Stimulated activated CD4-positive, alpha-beta T cell treated with anti-CD3 and anti-CD28 coated beads, Interleukin-12 subunit alpha, Interleukin-12 subunit beta, amount 100 ng/mL, for 24 hours (primary cell): ENCODE data around the gene B4GALT2.

Experiments used
- DNase-seq, 2 experiments: peaks; one replicate each; pipeline ENCODE4 v3.0.0-alpha.2; 2020; ENCODE audit warnings: low read depth in 2 of 2

B4GALT2 gene

GRCh38 chr1:44002606-44003157 is 23.7 kb downstream of the B4GALT2 start:
- no peak for DNase-seq

GRCh38 chr1:44008259-44008658 is 29.2 kb downstream of the B4GALT2 start:
- no peak for DNase-seq

- no peak for DNase-seq
Measured at GRCh38 chr1:44010935-44011471, 32.0 kb downstream of the B4GALT2 start.

GRCh38 chr1:44012404-44012803 is 33.4 kb downstream of the B4GALT2 start:
- DNase-seq = no peak

- no peak for DNase-seq
Measured at GRCh38 chr1:44012941-44013609, 34.1 kb downstream of the B4GALT2 start.

- no peak for DNase-seq
Measured at GRCh38 chr1:44013949-44014348, 34.9 kb downstream of the B4GALT2 start.

- no peak for DNase-seq
Measured at GRCh38 chr1:44014365-44015104, 35.5 kb downstream of the B4GALT2 start.

GRCh38 chr1:44015206-44015605 is 36.2 kb downstream of the B4GALT2 start:
- no peak for DNase-seq

GRCh38 chr1:44016041-44016889 is 37.3 kb downstream of the B4GALT2 start:
- DNase-seq = no peak

- DNase-seq = no peak
Measured at GRCh38 chr1:44016890-44017400, 37.9 kb downstream of the B4GALT2 start.

- no peak for DNase-seq
Measured at GRCh38 chr1:44019466-44019948, 40.5 kb downstream of the B4GALT2 start.

- no peak for DNase-seq
Measured at GRCh38 chr1:44020464-44020863, 41.5 kb downstream of the B4GALT2 start.

- DNase-seq = no peak
Measured at GRCh38 chr1:44021156-44021555, 42.1 kb downstream of the B4GALT2 start.

GRCh38 chr1:44021581-44022321 is 42.7 kb downstream of the B4GALT2 start:
- no peak for DNase-seq

- DNase-seq = no peak
Measured at GRCh38 chr1:44024031-44024902, 45.3 kb downstream of the B4GALT2 start.

GRCh38 chr1:44024903-44025525 is 46.0 kb downstream of the B4GALT2 start:
- no peak for DNase-seq

GRCh38 chr1:44025816-44026215 is 46.8 kb downstream of the B4GALT2 start:
- no peak for DNase-seq

GRCh38 chr1:44027320-44027719 is 48.3 kb downstream of the B4GALT2 start:
- no peak for DNase-seq

GRCh38 chr1:44029260-44029910 is 50.4 kb downstream of the B4GALT2 start:
- no peak for DNase-seq
